ENCODE results near the gene GJA1.
"Not testable (repeated sequence)": the region's sequence is repeated elsewhere in the genome, so short reads cannot be mapped to it uniquely, and the experiment has no call there.

- TF ChIP-seq CTCF (optimal IDR thresholded peaks at IDR 0.05 in 1 of 3, IDR thresholded peaks at IDR 0.05 in 1 of 3, conservative IDR thresholded peaks at IDR 0.05 in 1 of 3; ENCODE audit: extremely low read depth in 1 of 3, insufficient read depth in 2 of 3, low read length in 3 of 3); EZH2 (IDR thresholded peaks at IDR 0.05; ENCODE audit: low read length): not testable (repeated sequence)
Measured at GRCh38 chr6:121448528-121448927, 13.1 kb downstream of the GJA1 start.

Measured in keratinocyte (primary cell).